ENCODE results near the gene MYBPC3.

MYBPC3 gene

DNA sequence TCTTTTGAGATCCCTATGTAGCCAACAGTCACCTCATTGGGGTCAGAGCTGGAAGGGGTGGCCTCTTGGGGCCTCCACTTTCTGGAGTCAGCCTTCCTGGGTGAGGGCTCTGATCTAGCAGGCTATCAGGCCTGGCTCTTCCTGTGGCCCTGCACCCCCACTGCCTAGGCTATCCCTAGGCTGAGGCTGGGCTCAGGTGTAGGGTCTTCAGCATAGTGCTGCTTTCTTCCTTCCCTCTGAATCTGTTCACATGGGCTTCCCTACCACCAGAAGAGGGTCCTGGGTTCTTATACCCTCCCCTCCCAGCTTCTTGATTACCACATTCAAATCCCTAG is 26.3 kb upstream of the MYBPC3 start:
- Histone ChIP-seq H3K9ac (ENCODE audit: low read depth, low read length, poor library complexity, severe bottlenecking) (peak overlapping the region; percentile 28), H2AFZ (ENCODE audit: low read length) (no peak overlapping the region; the same call in 1 of the 2 replicates), H3F3A (ENCODE audit: low read depth) (no peaks in the 10 kb centered on the region), H3K4me1 (ENCODE audit: insufficient read depth, low read length, poor library complexity, severe bottlenecking) (peaks cover 24% of the 10 kb centered on the region), H3K9me2 (replicated peaks; ENCODE audit: low read depth, low read length) (no peaks in the 10 kb centered on the region; the same call in 1 of the 2 replicates), H4K20me1 (ENCODE audit: insufficient read depth, low read length, poor library complexity, severe bottlenecking) (no peaks in the 10 kb centered on the region), H3K9me3 (ENCODE audit: insufficient read depth, low read depth, low read length) (no peaks in the 10 kb centered on the region), H3K27me3 (ENCODE audit: insufficient read depth, low read length, poor library complexity, severe bottlenecking) (no peaks in the 10 kb centered on the region), H3K36me3 (ENCODE audit: insufficient read depth, low read length) (no peaks in the 10 kb centered on the region), H3K79me2 (ENCODE audit: insufficient read depth, low read length) (no peaks in the 10 kb centered on the region), H3K4me3 (ENCODE audit: low read length, poor library complexity, severe bottlenecking) (no peak overlapping the region), H3K4me2 (ENCODE audit: low read depth, low read length, poor library complexity, severe bottlenecking) (no peak overlapping the region)
- no peak for TF ChIP-seq EZH2phosphoT487 (IDR thresholded peaks at IDR 0.05; ENCODE audit: borderline replicate concordance)
- TF ChIP-seq, protein P1, sequence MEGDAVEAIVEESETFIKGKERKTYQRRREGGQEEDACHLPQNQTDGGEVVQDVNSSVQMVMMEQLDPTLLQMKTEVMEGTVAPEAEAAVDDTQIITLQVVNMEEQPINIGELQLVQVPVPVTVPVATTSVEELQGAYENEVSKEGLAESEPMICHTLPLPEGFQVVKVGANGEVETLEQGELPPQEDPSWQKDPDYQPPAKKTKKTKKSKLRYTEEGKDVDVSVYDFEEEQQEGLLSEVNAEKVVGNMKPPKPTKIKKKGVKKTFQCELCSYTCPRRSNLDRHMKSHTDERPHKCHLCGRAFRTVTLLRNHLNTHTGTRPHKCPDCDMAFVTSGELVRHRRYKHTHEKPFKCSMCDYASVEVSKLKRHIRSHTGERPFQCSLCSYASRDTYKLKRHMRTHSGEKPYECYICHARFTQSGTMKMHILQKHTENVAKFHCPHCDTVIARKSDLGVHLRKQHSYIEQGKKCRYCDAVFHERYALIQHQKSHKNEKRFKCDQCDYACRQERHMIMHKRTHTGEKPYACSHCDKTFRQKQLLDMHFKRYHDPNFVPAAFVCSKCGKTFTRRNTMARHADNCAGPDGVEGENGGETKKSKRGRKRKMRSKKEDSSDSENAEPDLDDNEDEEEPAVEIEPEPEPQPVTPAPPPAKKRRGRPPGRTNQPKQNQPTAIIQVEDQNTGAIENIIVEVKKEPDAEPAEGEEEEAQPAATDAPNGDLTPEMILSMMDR (conservative IDR thresholded peaks at IDR 0.05; ENCODE audit: low read length): no peak

DNA sequence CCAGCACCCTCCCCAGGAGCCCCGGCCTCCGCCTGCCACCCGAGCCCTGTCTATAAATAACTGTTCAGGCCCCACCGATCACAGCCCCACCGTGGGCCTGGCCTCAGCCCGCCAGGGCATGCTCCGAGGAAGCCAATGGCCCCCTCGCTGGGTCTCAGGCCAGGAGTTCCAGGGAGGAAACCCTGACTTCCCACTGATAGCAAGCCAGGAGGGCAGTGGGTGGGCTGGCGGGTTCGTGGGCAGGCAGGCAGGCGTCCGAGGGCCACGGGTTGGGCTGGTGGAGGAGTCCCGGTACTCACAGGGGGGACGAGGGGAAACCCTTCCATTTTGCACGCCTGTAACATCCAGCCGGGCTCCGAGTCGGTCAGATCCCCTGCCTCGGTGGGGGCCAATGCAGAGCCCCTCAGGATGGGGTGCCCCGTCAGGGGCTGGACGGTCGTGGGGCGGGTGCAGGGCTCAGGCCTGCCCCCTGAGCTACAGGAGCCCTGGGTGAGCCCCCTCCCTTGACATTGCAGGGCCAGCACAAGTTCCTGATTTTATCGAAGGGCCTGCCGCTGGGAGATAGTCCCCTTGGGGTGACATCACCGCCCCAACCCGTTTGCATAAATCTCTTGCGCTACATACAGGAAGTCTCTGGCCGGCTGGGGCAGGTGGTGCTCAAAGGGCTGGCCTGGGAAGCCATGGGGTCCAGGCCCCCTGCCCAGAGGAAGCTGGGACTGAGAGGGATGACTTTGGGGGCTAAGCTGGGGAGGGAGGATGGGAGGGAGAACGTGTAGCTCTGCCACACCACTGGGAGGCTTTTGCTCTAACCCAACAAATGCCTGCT is 25.7 kb upstream of the MYBPC3 start, which contains the start of gene SPI1:
TSS of gene SPI1 (minus strand) at position 538 of the 826 bp plus-strand sequence. CDS start at position 344, 194 bp downstream.
- H3K79me2 ChIP-seq (ENCODE audit: insufficient read depth, low read length): no peaks in the 10 kb centered on the region
- H3K4me3 ChIP-seq (ENCODE audit: low read length, poor library complexity, severe bottlenecking): no peak within 1 kb of the TSS
- H3F3A ChIP-seq (ENCODE audit: low read depth): no peaks in the 10 kb centered on the region
- no peak within 1 kb of the TSS; the same call in 1 of the 2 replicates for H2AFZ ChIP-seq (ENCODE audit: low read length)
- H3K4me2 ChIP-seq (ENCODE audit: low read depth, low read length, poor library complexity, severe bottlenecking): no peak within 1 kb of the TSS
- H3K27me3 ChIP-seq (ENCODE audit: insufficient read depth, low read length, poor library complexity, severe bottlenecking): no peaks in the 10 kb centered on the region
- TF ChIP-seq, protein P1 (conservative IDR thresholded peaks at IDR 0.05; ENCODE audit: low read length): no peak
- no peak for TF ChIP-seq EZH2phosphoT487 (IDR thresholded peaks at IDR 0.05; ENCODE audit: borderline replicate concordance)
- no peaks in the 10 kb centered on the region for H3K9me3 ChIP-seq (ENCODE audit: insufficient read depth, low read depth, low read length)
- H3K36me3 ChIP-seq (ENCODE audit: insufficient read depth, low read length): no peaks in the 10 kb centered on the region
- H3K4me1 ChIP-seq (ENCODE audit: insufficient read depth, low read length, poor library complexity, severe bottlenecking): peaks cover 24% of the 10 kb centered on the region
- no peaks in the 10 kb centered on the region for H4K20me1 ChIP-seq (ENCODE audit: insufficient read depth, low read length, poor library complexity, severe bottlenecking)
- H3K9me2 ChIP-seq (replicated peaks; ENCODE audit: low read depth, low read length): no peaks in the 10 kb centered on the region; the same call in 1 of the 2 replicates
- peak within 1 kb of the TSS; percentile 28 for H3K9ac ChIP-seq (ENCODE audit: low read depth, low read length, poor library complexity, severe bottlenecking)

DNA sequence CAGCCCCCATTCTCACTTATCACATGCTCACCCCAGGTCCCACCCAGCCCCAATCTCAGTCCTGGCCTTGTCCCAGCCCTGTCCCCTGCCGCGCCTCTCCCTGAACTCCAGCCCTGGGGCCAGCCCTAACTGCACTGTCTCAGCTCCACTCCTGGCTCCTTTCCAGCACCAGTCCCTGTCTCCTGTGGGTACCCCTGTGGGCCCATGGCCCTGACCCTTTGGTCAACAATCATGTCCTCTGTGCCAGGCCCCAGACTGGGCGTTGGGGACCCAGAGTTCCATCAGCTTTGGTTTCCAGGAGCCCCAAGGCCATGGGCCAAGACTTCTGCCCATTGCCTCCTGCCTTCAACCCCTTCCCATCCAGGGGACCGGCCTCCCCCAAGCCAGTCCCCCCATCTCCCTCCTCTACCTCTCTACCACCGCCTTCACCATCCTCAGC is 25.1 kb upstream of the MYBPC3 start:
- Histone ChIP-seq H3F3A (ENCODE audit: low read depth) (no peaks in the 10 kb centered on the region), H3K9me2 (replicated peaks; ENCODE audit: low read depth, low read length) (no peaks in the 10 kb centered on the region; the same call in 1 of the 2 replicates), H3K36me3 (ENCODE audit: insufficient read depth, low read length) (no peaks in the 10 kb centered on the region), H2AFZ (ENCODE audit: low read length) (no peak overlapping the region), H4K20me1 (ENCODE audit: insufficient read depth, low read length, poor library complexity, severe bottlenecking) (no peaks in the 10 kb centered on the region), H3K27me3 (ENCODE audit: insufficient read depth, low read length, poor library complexity, severe bottlenecking) (no peaks in the 10 kb centered on the region), H3K4me3 (ENCODE audit: low read length, poor library complexity, severe bottlenecking) (no peak overlapping the region), H3K4me1 (ENCODE audit: insufficient read depth, low read length, poor library complexity, severe bottlenecking) (peaks cover 22% of the 10 kb centered on the region), H3K79me2 (ENCODE audit: insufficient read depth, low read length) (no peaks in the 10 kb centered on the region), H3K4me2 (ENCODE audit: low read depth, low read length, poor library complexity, severe bottlenecking) (no peak overlapping the region), H3K9me3 (ENCODE audit: insufficient read depth, low read depth, low read length) (no peaks in the 10 kb centered on the region), H3K9ac (ENCODE audit: low read depth, low read length, poor library complexity, severe bottlenecking) (peak overlapping the region; percentile 28)
- TF ChIP-seq EZH2phosphoT487 (IDR thresholded peaks at IDR 0.05; ENCODE audit: borderline replicate concordance): no peak
- TF ChIP-seq, protein P1 (conservative IDR thresholded peaks at IDR 0.05; ENCODE audit: low read length): no peak

Data from Loucy (cell line).